ENCODE measurements around the gene HLTF. TPM values are rescaled to one million over a fixed set of nuclear protein-coding genes. Genes with fewer than 3 reads are reported as not detected.

HLTF gene
- total and polyA plus RNA-seq, 2 of the 13 experiments (the other 11 are each of a cell fraction or from before 2014, with no cell fraction given), result 12.0 to 22.9 TPM

DNA sequence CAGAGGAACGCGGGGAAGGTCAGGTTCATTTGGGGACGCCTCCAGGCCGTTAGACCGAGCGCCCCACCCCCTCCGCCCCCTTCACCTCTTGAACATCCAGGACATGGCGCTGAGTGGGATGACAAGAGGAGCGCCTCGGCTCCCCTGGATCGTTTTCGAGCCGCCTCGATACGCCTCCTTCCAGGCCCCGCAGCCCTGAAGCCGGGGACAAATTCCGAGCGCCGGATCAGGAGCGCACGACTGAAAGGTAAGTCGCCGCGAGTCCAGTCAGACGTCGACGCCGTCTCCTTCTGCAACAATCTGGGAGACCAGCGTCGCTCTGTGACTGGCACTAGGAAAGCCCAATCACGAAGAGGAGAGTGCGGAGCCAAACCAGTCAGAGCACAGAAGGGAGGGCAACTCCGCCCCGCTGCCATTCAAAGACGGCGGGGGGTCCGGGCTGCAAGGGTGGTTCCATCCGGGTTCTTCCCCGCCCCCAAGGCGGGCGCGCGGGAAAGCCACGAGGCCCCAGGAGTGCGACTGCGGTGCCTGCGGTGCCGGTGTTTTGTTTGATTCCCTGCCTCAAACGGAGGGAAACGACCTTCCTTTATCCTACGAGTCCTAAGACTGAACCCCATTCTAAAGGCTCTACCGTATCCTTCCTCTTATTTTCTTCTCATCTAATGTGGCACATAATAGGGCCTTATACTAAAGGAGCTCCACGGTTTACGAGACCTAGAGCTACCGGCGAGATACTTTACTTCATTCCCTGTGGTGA lies at the start of gene HLTF (continued):
- TF ChIP-seq GABPB1 (CRISPR knock-in tag; IDR thresholded peaks at IDR 0.05) (peak; percentile 89), ZNF780A (CRISPR knock-in tag; IDR thresholded peaks at IDR 0.05) (no peak), ZNF549 (CRISPR knock-in tag; IDR thresholded peaks at IDR 0.05) (peak; percentile 74; the same call in 1 of the 2 replicates), ZNF724P (CRISPR knock-in tag; IDR thresholded peaks at IDR 0.05; ENCODE audit: borderline replicate concordance) (peak; percentile 82), ZNF180 (CRISPR knock-in tag; IDR thresholded peaks at IDR 0.05; ENCODE audit: borderline replicate concordance, low read depth) (peak; percentile 83; the same call in 1 of the 2 replicates), NFKB2 (CRISPR knock-in tag; IDR thresholded peaks at IDR 0.05; ENCODE audit: borderline replicate concordance) (peak; percentile 99), NBN (conservative IDR thresholded peaks at IDR 0.05) (no peak), POLR2G (IDR thresholded peaks at IDR 0.05; ENCODE audit: low read depth, low read length) (peak; percentile 66), CBX1 (IDR thresholded peaks at IDR 0.05; ENCODE audit: low read depth) (peak; percentile 90), ZNF709 (CRISPR knock-in tag; IDR thresholded peaks at IDR 0.05) (peak; percentile 73; the same call in 1 of the 2 replicates), EZH2 (conservative IDR thresholded peaks at IDR 0.05; ENCODE audit: low read depth, low read length) (no peak), ZNF567 (CRISPR knock-in tag; IDR thresholded peaks at IDR 0.05; ENCODE audit: borderline replicate concordance) (0 out of 2 replicates have a peak, but pooled peaks have one; percentile 58), REPIN1 (CRISPR knock-in tag; IDR thresholded peaks at IDR 0.05; ENCODE audit: borderline replicate concordance, low read depth) (peak; percentile 81)
- TF ChIP-seq, protein P1, sequence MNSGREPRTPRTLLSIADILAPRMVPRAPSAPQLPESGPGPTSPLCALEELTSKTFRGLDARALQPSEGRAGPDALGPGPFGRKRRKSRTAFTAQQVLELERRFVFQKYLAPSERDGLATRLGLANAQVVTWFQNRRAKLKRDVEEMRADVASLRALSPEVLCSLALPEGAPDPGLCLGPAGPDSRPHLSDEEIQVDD (CRISPR knock-in tag; IDR thresholded peaks at IDR 0.05; ENCODE audit: borderline replicate concordance), result no peak; the same call in 1 of the 2 replicates
- TF ChIP-seq, protein P2, sequence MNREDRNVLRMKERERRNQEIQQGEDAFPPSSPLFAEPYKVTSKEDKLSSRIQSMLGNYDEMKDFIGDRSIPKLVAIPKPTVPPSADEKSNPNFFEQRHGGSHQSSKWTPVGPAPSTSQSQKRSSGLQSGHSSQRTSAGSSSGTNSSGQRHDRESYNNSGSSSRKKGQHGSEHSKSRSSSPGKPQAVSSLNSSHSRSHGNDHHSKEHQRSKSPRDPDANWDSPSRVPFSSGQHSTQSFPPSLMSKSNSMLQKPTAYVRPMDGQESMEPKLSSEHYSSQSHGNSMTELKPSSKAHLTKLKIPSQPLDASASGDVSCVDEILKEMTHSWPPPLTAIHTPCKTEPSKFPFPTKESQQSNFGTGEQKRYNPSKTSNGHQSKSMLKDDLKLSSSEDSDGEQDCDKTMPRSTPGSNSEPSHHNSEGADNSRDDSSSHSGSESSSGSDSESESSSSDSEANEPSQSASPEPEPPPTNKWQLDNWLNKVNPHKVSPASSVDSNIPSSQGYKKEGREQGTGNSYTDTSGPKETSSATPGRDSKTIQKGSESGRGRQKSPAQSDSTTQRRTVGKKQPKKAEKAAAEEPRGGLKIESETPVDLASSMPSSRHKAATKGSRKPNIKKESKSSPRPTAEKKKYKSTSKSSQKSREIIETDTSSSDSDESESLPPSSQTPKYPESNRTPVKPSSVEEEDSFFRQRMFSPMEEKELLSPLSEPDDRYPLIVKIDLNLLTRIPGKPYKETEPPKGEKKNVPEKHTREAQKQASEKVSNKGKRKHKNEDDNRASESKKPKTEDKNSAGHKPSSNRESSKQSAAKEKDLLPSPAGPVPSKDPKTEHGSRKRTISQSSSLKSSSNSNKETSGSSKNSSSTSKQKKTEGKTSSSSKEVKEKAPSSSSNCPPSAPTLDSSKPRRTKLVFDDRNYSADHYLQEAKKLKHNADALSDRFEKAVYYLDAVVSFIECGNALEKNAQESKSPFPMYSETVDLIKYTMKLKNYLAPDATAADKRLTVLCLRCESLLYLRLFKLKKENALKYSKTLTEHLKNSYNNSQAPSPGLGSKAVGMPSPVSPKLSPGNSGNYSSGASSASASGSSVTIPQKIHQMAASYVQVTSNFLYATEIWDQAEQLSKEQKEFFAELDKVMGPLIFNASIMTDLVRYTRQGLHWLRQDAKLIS (CRISPR knock-in tag; IDR thresholded peaks at IDR 0.05), result 0 out of 2 replicates have a peak, but pooled peaks have one; percentile 42
- TF ChIP-seq, protein P3, sequence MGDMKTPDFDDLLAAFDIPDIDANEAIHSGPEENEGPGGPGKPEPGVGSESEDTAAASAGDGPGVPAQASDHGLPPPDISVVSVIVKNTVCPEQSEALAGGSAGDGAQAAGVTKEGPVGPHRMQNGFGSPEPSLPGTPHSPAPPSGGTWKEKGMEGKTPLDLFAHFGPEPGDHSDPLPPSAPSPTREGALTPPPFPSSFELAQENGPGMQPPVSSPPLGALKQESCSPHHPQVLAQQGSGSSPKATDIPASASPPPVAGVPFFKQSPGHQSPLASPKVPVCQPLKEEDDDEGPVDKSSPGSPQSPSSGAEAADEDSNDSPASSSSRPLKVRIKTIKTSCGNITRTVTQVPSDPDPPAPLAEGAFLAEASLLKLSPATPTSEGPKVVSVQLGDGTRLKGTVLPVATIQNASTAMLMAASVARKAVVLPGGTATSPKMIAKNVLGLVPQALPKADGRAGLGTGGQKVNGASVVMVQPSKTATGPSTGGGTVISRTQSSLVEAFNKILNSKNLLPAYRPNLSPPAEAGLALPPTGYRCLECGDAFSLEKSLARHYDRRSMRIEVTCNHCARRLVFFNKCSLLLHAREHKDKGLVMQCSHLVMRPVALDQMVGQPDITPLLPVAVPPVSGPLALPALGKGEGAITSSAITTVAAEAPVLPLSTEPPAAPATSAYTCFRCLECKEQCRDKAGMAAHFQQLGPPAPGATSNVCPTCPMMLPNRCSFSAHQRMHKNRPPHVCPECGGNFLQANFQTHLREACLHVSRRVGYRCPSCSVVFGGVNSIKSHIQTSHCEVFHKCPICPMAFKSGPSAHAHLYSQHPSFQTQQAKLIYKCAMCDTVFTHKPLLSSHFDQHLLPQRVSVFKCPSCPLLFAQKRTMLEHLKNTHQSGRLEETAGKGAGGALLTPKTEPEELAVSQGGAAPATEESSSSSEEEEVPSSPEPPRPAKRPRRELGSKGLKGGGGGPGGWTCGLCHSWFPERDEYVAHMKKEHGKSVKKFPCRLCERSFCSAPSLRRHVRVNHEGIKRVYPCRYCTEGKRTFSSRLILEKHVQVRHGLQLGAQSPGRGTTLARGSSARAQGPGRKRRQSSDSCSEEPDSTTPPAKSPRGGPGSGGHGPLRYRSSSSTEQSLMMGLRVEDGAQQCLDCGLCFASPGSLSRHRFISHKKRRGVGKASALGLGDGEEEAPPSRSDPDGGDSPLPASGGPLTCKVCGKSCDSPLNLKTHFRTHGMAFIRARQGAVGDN (CRISPR knock-in tag; IDR thresholded peaks at IDR 0.05), result peak; percentile 99
- TF ChIP-seq, protein P4, sequence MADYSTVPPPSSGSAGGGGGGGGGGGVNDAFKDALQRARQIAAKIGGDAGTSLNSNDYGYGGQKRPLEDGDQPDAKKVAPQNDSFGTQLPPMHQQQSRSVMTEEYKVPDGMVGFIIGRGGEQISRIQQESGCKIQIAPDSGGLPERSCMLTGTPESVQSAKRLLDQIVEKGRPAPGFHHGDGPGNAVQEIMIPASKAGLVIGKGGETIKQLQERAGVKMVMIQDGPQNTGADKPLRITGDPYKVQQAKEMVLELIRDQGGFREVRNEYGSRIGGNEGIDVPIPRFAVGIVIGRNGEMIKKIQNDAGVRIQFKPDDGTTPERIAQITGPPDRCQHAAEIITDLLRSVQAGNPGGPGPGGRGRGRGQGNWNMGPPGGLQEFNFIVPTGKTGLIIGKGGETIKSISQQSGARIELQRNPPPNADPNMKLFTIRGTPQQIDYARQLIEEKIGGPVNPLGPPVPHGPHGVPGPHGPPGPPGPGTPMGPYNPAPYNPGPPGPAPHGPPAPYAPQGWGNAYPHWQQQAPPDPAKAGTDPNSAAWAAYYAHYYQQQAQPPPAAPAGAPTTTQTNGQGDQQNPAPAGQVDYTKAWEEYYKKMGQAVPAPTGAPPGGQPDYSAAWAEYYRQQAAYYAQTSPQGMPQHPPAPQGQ (CRISPR knock-in tag; IDR thresholded peaks at IDR 0.05; ENCODE audit: borderline replicate concordance), result no peak
